ENCODE measurements around the gene NOX5.

DNA sequence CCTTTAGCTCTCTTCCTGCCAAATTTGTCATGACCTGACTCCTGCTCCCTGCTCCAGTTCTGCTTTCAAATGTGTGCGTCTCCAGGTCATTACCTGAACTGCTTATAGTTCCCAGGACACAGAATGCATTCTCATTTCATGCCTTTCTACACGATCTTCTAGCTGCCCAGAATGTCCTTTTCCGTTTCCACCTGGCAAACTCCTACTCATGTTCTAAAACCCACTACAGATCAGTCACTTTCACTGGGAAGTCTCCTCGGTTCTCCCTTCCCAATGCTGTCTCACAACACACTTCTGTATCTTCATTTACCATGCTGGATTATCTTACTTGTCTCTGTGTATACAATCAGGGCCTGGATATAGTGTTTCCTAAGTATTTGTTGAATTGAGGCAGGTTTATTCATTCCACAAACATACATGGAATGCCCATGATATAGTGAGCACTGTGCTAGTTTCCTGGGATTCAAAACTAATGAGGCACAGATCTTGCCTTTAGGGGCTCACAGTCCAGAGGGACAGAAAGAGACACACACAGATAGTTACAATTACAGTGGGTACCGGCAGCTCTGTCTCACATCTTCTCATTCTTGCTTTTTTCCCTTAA is 1.6 kb upstream of the NOX5 start:
- TF ChIP-seq CTCF (IDR thresholded peaks at IDR 0.05) (no peak), POLR2A (IDR thresholded peaks at IDR 0.05) (no peak), POLR2AphosphoS5 (IDR thresholded peaks at IDR 0.05; ENCODE audit: insufficient read depth in 1 of 2, low read depth in 1 of 2) (no peak)

All from vagina (tissue), 2 donors.